Measurements from ENCODE around the gene PRDM9. TPM values are rescaled to one million over a fixed set of nuclear protein-coding genes. Genes with fewer than 3 reads are reported as not detected.

PRDM9 gene
- total and polyA plus RNA-seq, 9 of the 15 experiments (the other 6 are each of a cell fraction or from before 2014, with no cell fraction given) = 0.03 to 1.2 (median 0.47) TPM

DNA sequence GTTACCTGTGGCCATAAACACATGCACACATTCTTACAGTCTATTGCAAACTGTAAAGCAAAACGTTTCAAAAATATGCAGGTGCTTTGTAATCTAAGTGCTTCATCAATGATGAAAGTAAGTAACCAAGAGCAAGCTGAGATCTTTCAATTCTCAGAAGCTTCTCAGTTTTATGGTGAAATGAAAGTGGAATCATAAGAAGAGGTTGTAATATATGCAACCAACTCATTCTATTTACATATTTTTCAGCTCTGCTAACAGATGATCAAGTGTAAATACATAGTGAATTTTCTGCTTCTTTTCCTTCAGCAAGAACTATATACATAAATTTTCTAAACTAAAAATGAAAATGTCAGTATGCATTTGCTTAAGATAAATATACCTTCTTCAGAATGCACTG, 33.1 kb upstream of the PRDM9 start:
- in situ Hi-C loops (cut with MboI) (no loop called here), intact Hi-C loops (cut with micrococcal nuclease) (no loop called here)
- H3K4me2 ChIP-seq (ENCODE audit: insufficient read depth, low read length) = no peak overlapping the region
- H3K4me3 ChIP-seq = no peak overlapping the region
- DNase-seq (ENCODE audit: extremely low read depth in 1 of 4, low spot score in 3 of 4) = no peak
- BruUV-seq (replicated peaks) = no TSS peak
- no peak overlapping the region for H3K9ac ChIP-seq (ENCODE audit: insufficient read depth in 1 of 2, low read depth in 2 of 2, low read length in 2 of 2)
- no peaks in the 10 kb centered on the region for H3K9me1 ChIP-seq (ENCODE audit: control insufficient read depth, insufficient read depth, low read length)
- FAIRE-seq = no peak
- no peak overlapping the region for H3K27ac ChIP-seq (ENCODE audit: extremely low read depth, low read depth, low read length)
- no peaks in the 10 kb centered on the region for H3K4me1 ChIP-seq (replicated peaks in 1 of 2; ENCODE audit: control insufficient read depth in 2 of 2, insufficient read depth in 2 of 2, low read length in 2 of 2)
- no peaks in the 10 kb centered on the region for H4K20me1 ChIP-seq (replicated peaks; ENCODE audit: control insufficient read depth, insufficient read depth, low read length)
- ChIA-PET POLR2A (no interaction called here), CTCF (ENCODE audit: low intra/inter-chr PET ratio) (no interaction called here)
- H3K27me3 ChIP-seq (ENCODE audit: control insufficient read depth in 2 of 2, insufficient read depth in 2 of 2, low read length in 2 of 2) = no peaks in the 10 kb centered on the region
- no peaks in the 10 kb centered on the region for H3K79me2 ChIP-seq (ENCODE audit: control insufficient read depth, insufficient read depth, low read length)
- TF ChIP-seq COPS2 (conservative IDR thresholded peaks at IDR 0.05) (no peak), ZNF184 (CRISPR knock-in tag; IDR thresholded peaks at IDR 0.05) (no peak), ZNF146 (CRISPR knock-in tag; IDR thresholded peaks at IDR 0.05; ENCODE audit: unreplicated experiment) (no peak), NCOA6 (IDR thresholded peaks at IDR 0.05) (no peak), ZNF717 (CRISPR knock-in tag; IDR thresholded peaks at IDR 0.05) (no peak), NFYB (IDR thresholded peaks at IDR 0.05; ENCODE audit: extremely low read depth, insufficient read length) (no peak), NRF1 (conservative IDR thresholded peaks at IDR 0.05 in 1 of 2, IDR thresholded peaks at IDR 0.05 in 1 of 2) (no peak), SMARCB1 (IDR thresholded peaks at IDR 0.05; ENCODE audit: insufficient read length, low read depth) (no peak), RBM15 (IDR thresholded peaks at IDR 0.05; ENCODE audit: insufficient read depth, low read length) (no peak), HDGF (IDR thresholded peaks at IDR 0.05) (no peak), IRF2 (CRISPR knock-in tag; IDR thresholded peaks at IDR 0.05) (no peak)
- TF ChIP-seq, protein P1, sequence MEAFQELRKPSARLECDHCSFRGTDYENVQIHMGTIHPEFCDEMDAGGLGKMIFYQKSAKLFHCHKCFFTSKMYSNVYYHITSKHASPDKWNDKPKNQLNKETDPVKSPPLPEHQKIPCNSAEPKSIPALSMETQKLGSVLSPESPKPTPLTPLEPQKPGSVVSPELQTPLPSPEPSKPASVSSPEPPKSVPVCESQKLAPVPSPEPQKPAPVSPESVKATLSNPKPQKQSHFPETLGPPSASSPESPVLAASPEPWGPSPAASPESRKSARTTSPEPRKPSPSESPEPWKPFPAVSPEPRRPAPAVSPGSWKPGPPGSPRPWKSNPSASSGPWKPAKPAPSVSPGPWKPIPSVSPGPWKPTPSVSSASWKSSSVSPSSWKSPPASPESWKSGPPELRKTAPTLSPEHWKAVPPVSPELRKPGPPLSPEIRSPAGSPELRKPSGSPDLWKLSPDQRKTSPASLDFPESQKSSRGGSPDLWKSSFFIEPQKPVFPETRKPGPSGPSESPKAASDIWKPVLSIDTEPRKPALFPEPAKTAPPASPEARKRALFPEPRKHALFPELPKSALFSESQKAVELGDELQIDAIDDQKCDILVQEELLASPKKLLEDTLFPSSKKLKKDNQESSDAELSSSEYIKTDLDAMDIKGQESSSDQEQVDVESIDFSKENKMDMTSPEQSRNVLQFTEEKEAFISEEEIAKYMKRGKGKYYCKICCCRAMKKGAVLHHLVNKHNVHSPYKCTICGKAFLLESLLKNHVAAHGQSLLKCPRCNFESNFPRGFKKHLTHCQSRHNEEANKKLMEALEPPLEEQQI (IDR thresholded peaks at IDR 0.05) = no peak
- WGBS (ENCODE audit: insufficient coverage, low coverage, missing lambda C conversion rate) = 0% methylated on average over 1 of the region's 1 CpG
- H3K36me3 ChIP-seq (ENCODE audit: control insufficient read depth, insufficient read depth, low read length) = no peaks in the 10 kb centered on the region
- no peaks in the 10 kb centered on the region for H3K9me3 ChIP-seq (replicated peaks; ENCODE audit: control insufficient read depth, insufficient read depth, low read depth, low read length)
- no peak for ATAC-seq
- no peak overlapping the region for H2AFZ ChIP-seq (ENCODE audit: low read depth, low read length)
